ENCODE results near the gene EXO1. TPM values are rescaled to one million over a fixed set of nuclear protein-coding genes. Genes with fewer than 3 reads are reported as not detected.

EXO1 gene
- polyA plus RNA-seq, 1 experiment = 2.6 TPM

DNA sequence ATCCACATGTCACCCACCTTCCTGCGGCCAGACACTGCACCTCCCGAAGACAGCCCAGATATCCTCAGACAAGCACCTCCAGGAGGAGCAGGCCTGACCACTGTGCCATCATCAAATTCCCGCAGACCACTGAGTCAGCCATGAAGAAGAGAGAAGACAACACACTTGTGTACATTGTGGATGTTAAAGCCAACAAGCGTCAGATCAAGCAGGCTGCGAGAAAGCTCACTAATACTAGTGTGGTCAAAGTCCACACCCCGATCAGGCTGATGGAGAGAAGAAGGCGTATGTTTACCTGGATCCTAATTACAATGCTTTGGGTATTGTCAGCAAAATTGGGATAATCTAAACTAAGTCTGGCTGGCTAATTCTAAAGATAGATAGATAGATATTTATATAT, 68.2 kb downstream of the EXO1 start:
- CTCF ChIA-PET = no interaction called here

DNA sequence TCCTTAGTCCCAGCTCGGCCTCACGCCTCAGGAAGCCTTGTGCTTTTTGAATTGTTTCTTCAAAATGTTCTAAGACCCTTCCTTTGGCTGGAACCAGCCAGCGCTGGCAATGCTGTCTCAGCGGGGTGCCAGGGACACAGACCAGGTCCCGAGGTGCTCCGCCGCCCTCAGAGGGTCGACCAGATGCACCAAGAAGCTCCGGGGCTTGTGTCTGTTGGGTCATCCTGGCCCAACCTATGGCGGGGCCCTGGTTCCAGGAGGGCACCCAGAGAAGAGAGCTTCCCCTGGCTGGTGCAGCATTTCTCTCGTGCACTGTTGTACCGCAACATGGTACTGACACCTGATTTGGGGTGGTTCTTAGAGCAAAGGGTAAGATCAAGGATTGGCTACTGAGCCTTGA, 69.5 kb downstream of the EXO1 start:
- ChIA-PET POLR2A (no interaction called here), CTCF (interaction anchor here (1.6 to 2.5 kb wide), 3 partner anchors 22 to 81 kb away, joined by 5 to 10 read pairs (median 9); partner anchors contain the start of gene MAP1LC3C)

More for the DNA sequence above, 68.2 kb downstream of the EXO1 start:
- TF ChIP-seq, protein P1, sequence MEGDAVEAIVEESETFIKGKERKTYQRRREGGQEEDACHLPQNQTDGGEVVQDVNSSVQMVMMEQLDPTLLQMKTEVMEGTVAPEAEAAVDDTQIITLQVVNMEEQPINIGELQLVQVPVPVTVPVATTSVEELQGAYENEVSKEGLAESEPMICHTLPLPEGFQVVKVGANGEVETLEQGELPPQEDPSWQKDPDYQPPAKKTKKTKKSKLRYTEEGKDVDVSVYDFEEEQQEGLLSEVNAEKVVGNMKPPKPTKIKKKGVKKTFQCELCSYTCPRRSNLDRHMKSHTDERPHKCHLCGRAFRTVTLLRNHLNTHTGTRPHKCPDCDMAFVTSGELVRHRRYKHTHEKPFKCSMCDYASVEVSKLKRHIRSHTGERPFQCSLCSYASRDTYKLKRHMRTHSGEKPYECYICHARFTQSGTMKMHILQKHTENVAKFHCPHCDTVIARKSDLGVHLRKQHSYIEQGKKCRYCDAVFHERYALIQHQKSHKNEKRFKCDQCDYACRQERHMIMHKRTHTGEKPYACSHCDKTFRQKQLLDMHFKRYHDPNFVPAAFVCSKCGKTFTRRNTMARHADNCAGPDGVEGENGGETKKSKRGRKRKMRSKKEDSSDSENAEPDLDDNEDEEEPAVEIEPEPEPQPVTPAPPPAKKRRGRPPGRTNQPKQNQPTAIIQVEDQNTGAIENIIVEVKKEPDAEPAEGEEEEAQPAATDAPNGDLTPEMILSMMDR (IDR thresholded peaks at IDR 0.05; ENCODE audit: insufficient read depth, low read depth, low read length) = no peak
- no peak overlapping the region for H3K4me3 ChIP-seq (ENCODE audit: low read depth, low read length)
- H3K36me3 ChIP-seq (ENCODE audit: control insufficient read depth, insufficient read depth, low read length) = no peaks in the 10 kb centered on the region
- no peak for DNase-seq (ENCODE audit: low read depth)
- no peaks in the 10 kb centered on the region for H3K27me3 ChIP-seq (ENCODE audit: control insufficient read depth, insufficient read depth, low read length)
- POLR2A ChIA-PET = no interaction called here

DNA sequence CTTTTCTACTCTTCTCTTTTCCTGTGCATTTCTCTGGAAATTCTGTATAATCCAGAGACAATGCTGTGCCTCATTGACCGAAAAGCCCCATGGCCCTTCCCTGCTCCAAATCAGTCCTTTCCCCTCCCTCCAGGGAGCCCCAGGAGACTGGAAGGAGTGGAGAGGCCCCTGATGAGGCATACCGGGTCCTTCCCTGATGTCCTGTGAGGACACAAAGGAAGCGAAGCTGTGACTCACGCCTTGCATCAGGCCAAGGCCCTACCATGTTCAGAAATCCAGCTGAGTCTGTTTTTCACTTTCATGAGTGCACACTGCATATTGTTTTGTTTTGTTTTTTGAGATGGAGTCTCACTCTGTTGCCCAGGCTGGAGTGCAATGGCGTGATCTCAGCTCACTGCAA, 70.9 kb downstream of the EXO1 start:
- Histone ChIP-seq H3K27me3 (ENCODE audit: control insufficient read depth, insufficient read depth, low read length) (no peaks in the 10 kb centered on the region), H3K36me3 (ENCODE audit: control insufficient read depth, insufficient read depth, low read length) (no peaks in the 10 kb centered on the region), H3K4me3 (ENCODE audit: low read depth, low read length) (no peak overlapping the region)
- no peak for DNase-seq (ENCODE audit: low read depth)
- ChIA-PET CTCF (interaction anchor here (0.6 to 2.5 kb wide), 6 partner anchors 12 to 100 kb away, joined by 3 to 10 read pairs (median 6); partner anchors contain the start of gene MAP1LC3C), POLR2A (interaction anchor here (0.6 kb wide), 1 partner anchor 67 kb away, joined by 3 read pairs; no protein-coding TSS in a partner anchor)
- TF ChIP-seq, protein P1 (IDR thresholded peaks at IDR 0.05; ENCODE audit: insufficient read depth, low read depth, low read length) = no peak

More for the DNA sequence above, 69.5 kb downstream of the EXO1 start:
- TF ChIP-seq, protein P1 (IDR thresholded peaks at IDR 0.05; ENCODE audit: insufficient read depth, low read depth, low read length) = no peak
- no peak for DNase-seq (ENCODE audit: low read depth)
- no peaks in the 10 kb centered on the region for H3K27me3 ChIP-seq (ENCODE audit: control insufficient read depth, insufficient read depth, low read length)
- H3K4me3 ChIP-seq (ENCODE audit: low read depth, low read length) = no peak overlapping the region
- no peaks in the 10 kb centered on the region for H3K36me3 ChIP-seq (ENCODE audit: control insufficient read depth, insufficient read depth, low read length)

DNA sequence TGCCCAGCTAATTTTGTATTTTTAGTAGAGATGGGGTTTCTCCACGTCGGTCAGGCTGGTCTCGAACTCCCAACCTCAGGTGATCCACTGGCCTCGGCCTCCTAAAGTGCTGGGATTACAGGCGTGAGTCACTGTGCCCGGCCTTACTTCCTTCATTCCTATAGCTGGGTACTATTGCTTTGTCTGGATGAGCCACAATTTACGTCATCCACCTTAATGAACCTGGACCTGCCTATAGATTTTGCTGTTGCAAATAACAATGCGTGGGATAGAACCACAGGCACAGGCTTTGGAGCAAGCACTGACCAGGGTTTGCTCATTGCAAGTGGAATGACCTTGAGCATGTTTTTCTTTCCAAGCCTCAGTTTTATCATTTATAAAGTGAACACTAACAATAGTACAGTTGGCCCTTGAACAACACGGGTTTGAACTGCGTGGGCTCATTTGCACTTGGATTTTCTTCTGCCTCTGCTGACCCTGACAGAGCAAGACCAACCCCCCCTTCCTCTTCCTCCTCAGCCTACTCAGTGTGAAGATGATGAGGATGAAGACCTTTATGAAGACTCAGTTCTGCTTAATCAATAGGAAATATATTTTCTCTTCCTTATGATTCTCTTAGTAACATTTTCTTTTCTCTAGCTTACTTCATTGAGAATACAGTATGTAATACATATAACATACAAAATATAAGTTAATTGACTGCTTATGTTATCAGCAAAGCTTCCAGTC, 76.2 kb downstream of the EXO1 start:
- CTCF ChIA-PET = no interaction called here
- no peak for DNase-seq (ENCODE audit: low read depth)
- no peak overlapping the region for H3K4me3 ChIP-seq (ENCODE audit: low read depth, low read length)
- POLR2A ChIA-PET = no interaction called here
- TF ChIP-seq, protein P1 (IDR thresholded peaks at IDR 0.05; ENCODE audit: insufficient read depth, low read depth, low read length) = no peak
- H3K27me3 ChIP-seq (ENCODE audit: control insufficient read depth, insufficient read depth, low read length) = no peaks in the 10 kb centered on the region
- H3K36me3 ChIP-seq (ENCODE audit: control insufficient read depth, insufficient read depth, low read length) = no peaks in the 10 kb centered on the region

DNA sequence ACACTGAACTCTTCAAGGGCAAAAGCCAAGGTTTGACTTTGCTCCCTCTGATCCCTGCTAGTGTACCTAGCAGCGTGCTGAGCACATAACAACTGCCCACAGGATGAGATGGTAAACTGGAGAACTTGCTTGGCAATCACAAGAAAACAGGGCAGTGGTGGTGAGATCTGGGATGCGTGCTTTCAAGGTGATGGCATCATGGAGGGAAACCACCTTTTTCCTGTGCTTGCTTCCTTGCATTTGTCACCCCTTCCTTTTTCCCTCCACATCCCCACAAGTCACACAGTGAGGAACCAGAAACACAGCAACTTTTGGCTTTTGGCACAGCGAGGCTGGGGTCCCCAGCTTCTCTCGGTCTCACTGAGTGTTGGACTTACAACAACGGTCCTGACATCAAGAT, 78.1 kb downstream of the EXO1 start:
- POLR2A ChIA-PET = no interaction called here
- TF ChIP-seq, protein P1 (IDR thresholded peaks at IDR 0.05; ENCODE audit: insufficient read depth, low read depth, low read length) = no peak
- CTCF ChIA-PET = interaction anchor here (0.7 kb wide), 1 partner anchor 14 kb away, joined by 3 read pairs; no protein-coding TSS in a partner anchor

More for the DNA sequence above, 78.1 kb downstream of the EXO1 start:
- Histone ChIP-seq H3K27me3 (ENCODE audit: control insufficient read depth, insufficient read depth, low read length) (no peaks in the 10 kb centered on the region), H3K36me3 (ENCODE audit: control insufficient read depth, insufficient read depth, low read length) (no peaks in the 10 kb centered on the region), H3K4me3 (ENCODE audit: low read depth, low read length) (no peak overlapping the region)
- no peak for DNase-seq (ENCODE audit: low read depth)
